NCI-H2227 (cell line): ENCODE measurements around the gene TMEM185B.

Experiments
- DNase-seq: peaks from one replicate; lab custom pipeline; 2025; ENCODE audit not compliant: unreplicated experiment; lab: John Stamatoyannopoulos, UW

TMEM185B gene

GRCh38 chr2:120231974-120232635, 8.9 kb upstream of the TMEM185B start:
- no peak for DNase-seq

GRCh38 chr2:120231564-120231973, 8.4 kb upstream of the TMEM185B start:
- DNase-seq = no peak

- DNase-seq = no peak
These were observed 7.6 kb upstream of the TMEM185B start for GRCh38 chr2:120230515-120231471.

- no peak for DNase-seq
These were observed 6.1 kb upstream of the TMEM185B start for GRCh38 chr2:120229341-120229740.

- DNase-seq = no peak
These were observed 5.3 kb upstream of the TMEM185B start for GRCh38 chr2:120228503-120228902.

- no peak for DNase-seq
These were observed 4.2 kb upstream of the TMEM185B start for GRCh38 chr2:120227111-120227991.

GRCh38 chr2:120226316-120226715, 3.1 kb upstream of the TMEM185B start:
- DNase-seq = no peak

GRCh38 chr2:120225549-120226065, 2.4 kb upstream of the TMEM185B start:
- DNase-seq = no peak

GRCh38 chr2:120224735-120225548, 1.7 kb upstream of the TMEM185B start:
- no peak for DNase-seq

GRCh38 chr2:120224256-120224655, 1.1 kb upstream of the TMEM185B start:
- DNase-seq = no peak

GRCh38 chr2:120222186-120223033, 790 bp downstream of the TMEM185B start:
- DNase-seq = no peak

- no peak for DNase-seq
These were observed 1.6 kb downstream of the TMEM185B start for GRCh38 chr2:120221616-120222015.

- DNase-seq = no peak
These were observed 2.4 kb downstream of the TMEM185B start for GRCh38 chr2:120220756-120221155.

- no peak for DNase-seq
These were observed 3.4 kb downstream of the TMEM185B start for GRCh38 chr2:120219766-120220165.

GRCh38 chr2:120219291-120219690, 3.9 kb downstream of the TMEM185B start:
- no peak for DNase-seq

GRCh38 chr2:120218181-120218580, 5.0 kb downstream of the TMEM185B start:
- DNase-seq = no peak

GRCh38 chr2:120210270-120210693, 12.9 kb downstream of the TMEM185B start:
- DNase-seq = no peak

- no peak for DNase-seq
These were observed 13.6 kb downstream of the TMEM185B start for GRCh38 chr2:120209427-120210269.
